GM12875 (cell line): Measurements from ENCODE around the gene QRICH1.
"Not testable (repeated sequence)": the region's sequence is repeated elsewhere in the genome, so short reads cannot be mapped to it uniquely, and the experiment has no call there.

ENCODE experiments used
- H3K4me3 ChIP-seq: one replicate; pipeline ENCODE4 v1.5.1; 2011; ENCODE audit warnings: low read depth, low read length, control low read depth
- TF ChIP-seq, protein P1 (sequence below): IDR thresholded peaks from 2 replicates; pipeline ENCODE4 v1.5.1; 2011; ENCODE audit warnings: low read depth, mild to moderate bottlenecking, control low read depth, inconsistent platforms, low read length, moderate library complexity, borderline replicate concordance; ENCODE audit not compliant: insufficient read depth

Gene QRICH1

DNA sequence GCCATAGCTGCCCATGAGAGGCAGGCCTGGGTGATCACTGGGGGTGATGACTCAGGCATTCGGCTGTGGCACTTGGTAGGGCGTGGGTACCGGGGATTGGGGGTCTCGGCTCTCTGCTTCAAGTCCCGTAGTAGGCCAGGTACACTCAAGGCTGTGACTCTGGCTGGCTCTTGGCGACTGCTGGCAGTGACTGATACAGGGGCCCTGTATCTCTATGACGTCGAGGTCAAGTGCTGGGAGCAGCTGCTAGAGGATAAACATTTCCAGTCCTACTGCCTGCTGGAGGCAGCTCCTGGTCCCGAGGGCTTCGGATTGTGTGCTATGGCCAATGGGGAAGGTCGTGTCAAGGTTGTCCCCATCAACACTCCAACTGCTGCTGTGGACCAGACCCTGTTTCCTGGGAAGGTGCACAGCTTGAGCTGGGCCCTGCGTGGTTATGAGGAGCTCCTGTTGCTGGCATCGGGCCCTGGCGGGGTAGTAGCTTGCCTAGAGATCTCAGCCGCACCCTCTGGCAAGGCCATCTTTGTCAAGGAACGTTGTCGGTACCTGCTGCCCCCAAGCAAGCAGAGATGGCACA, 81.3 kb downstream of the QRICH1 start:
- TF ChIP-seq, protein P1, sequence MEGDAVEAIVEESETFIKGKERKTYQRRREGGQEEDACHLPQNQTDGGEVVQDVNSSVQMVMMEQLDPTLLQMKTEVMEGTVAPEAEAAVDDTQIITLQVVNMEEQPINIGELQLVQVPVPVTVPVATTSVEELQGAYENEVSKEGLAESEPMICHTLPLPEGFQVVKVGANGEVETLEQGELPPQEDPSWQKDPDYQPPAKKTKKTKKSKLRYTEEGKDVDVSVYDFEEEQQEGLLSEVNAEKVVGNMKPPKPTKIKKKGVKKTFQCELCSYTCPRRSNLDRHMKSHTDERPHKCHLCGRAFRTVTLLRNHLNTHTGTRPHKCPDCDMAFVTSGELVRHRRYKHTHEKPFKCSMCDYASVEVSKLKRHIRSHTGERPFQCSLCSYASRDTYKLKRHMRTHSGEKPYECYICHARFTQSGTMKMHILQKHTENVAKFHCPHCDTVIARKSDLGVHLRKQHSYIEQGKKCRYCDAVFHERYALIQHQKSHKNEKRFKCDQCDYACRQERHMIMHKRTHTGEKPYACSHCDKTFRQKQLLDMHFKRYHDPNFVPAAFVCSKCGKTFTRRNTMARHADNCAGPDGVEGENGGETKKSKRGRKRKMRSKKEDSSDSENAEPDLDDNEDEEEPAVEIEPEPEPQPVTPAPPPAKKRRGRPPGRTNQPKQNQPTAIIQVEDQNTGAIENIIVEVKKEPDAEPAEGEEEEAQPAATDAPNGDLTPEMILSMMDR, result no peak
- no peak overlapping the region for H3K4me3 ChIP-seq

DNA sequence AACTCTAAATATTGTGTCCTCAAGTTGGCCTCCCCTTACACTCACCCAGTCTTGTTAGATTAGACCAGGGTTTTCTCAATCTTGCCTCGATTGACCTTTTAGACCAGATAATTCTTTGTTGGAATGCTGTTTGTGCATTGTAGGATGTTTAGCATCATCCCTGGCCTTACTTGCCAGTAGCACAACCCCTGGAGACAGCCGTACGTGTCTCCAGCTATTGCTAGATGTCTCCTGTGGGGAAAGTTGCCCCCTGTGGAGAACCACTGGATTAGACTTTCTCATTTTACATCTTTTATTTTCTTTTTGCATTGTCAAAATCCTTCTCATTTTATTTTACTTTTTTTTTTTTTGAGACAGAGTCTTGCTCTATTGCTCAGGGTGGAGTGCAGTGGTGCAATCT, 84.5 kb downstream of the QRICH1 start:
- no peak overlapping the region for H3K4me3 ChIP-seq
- TF ChIP-seq, protein P1, result no peak

DNA sequence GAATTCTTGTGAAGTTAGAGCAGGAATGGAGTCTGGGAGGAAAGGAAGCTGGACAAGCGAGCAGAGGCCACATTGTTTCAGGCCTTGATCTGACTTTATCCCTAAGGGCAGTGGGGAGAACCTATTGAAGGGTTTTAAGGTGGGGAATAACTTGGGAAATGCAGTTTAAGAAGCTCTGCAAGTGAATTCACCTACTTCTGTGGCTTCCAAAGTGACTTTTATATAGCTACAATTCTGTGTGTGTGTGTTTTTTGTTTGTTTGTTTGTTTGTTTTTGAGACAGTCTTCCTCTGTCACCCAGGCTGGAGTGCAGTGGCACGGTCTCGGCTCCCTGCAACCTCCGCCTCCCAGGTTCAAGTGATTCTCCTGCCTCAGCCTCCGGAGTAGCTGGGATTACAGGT, 85.2 kb downstream of the QRICH1 start:
- not testable (repeated sequence) for H3K4me3 ChIP-seq

DNA sequence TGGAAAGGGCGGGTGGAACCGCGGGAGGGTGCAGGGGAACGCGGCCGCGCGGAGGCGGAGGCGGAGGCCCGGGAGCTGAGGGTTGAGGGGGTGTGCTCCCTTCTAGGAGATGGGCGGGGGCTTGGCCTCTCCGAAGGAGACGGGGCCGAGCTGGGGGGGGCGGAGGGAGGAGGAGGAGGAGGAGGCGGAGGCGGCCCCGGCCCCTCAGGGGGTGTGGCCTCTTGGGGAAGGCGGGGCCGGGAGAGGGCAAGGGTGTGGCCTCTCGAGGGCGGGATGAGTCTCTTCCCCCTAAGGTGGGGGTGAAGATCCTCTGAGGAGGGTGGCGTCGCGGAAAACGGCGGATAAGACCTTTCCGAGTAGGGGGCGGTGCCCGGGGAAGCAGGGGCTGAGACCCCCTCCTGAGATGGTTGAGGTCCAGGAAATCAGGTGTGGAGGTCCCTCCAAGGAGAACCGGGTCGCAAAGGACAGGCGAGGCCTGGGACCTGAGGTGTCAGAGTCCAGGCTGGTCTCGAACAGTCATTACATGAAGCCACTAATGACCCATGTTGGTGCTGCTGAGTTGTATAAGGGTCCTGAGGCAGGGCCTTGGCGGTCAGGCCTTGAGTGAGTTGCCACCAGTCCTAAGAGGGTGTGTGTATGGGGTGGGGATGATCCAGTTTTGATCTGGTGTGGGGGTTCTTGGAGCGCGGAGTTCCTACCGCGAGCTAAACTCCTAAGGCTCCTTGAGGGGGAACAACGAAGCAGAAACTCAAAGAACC, 85.9 kb downstream of the QRICH1 start:
- TF ChIP-seq, protein P1, result no peak
- H3K4me3 ChIP-seq, result peak overlapping the region; percentile 96

DNA sequence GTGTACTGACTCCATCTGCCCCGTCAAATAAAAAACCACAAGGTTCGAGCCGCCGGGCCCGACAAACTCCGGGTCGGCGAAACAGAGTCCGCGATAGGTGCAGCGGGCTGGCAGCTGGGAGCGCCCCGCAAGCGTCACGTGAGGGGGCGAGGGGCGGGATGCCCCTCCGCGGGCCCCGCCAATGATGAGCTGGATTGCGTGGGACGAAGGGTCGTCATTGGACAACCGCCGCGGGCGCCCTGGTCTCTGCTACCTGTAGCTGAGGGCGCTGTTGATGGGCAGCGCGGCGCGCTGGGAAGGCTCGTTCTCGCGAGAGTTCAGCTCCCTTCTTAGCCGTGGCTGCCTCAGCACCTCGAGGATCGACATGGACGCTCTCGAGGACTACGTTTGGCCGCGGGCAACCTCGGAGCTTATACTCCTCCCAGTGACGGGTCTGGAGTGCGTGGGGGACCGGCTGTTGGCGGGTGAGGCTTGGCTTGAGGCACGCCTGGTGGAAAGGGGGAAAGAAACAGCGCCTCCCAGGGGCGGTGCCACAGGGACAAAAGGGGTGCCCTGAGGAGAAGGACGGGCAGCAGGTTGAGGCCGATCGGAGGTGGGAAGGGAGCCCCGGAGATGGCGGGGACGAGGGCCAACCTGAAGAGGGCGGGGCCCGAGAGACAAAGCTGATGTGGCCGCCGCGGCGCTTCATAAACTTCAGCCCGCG, 86.7 kb downstream of the QRICH1 start, which contains the start of gene WDR6:
Gene WDR6, plus strand, starts transcription at position 324 of the 703 bp plus-strand sequence. Its CDS starts 41 bp downstream, at position 365.
- H3K4me3 ChIP-seq, result peak within 1 kb of the TSS; percentile 96
- TF ChIP-seq, protein P1, result peak; percentile 47; the same call in 1 of the 2 replicates

DNA sequence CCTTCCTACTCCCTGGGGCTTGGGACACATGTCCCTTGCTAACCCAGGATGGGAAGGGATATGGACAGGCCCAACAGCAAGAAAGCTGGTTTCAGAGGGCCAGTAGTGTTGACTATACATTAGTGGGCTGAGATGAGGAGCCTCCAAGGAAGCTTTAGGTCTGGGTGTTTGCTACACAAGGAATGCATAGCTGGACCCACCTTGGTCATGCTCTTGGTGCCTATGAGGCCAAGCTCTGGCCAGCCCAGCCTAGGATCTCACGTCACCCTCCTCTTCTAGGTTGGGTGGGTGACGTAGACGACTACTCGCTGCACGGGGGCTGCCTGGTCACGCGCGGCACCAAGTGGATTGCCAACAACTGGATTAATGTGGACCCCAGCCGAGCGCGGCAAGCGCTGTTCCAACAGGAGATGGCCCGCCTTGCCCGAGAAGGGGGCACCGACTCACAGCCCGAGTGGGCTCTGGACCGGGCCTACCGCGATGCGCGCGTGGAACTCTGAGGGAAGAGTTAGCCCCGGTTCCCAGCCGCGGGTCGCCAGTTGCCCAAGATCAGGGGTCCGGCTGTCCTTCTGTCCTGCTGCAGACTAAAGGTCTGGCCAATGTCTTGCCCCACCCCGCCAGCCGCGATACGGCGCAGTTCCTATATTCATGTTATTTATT, 87.3 kb downstream of the QRICH1 start:
- TF ChIP-seq, protein P1, result no peak
- peak overlapping the region; percentile 96 for H3K4me3 ChIP-seq

DNA sequence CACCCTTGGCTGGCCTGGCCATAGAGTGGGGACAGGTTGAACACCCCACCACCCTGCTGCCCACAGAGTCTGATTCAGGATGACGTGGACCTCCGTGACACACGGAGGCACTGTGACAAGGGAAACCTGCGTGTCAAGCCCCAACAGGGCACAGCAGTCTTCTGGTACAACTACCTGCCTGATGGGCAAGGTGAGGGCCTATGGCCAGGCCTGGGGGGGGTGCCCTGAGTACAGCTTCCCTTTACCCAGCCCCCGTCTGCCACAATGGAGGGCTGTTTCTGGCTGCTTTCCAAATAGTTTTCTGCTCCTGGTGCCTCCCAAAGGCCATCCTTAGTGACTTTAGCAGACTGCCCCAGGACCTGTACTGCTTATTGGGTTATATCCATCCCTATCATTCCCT, 87.9 kb downstream of the QRICH1 start:
- no peak overlapping the region for H3K4me3 ChIP-seq

More for the DNA sequence above, 87.9 kb downstream of the QRICH1 start:
- TF ChIP-seq, protein P1, result no peak
